ENCODE data around the gene AUTS2.

Gene AUTS2

GRCh38 chr7:70495033-70495376 is 896.7 kb downstream of the AUTS2 start:
- DNase-seq = no peak

GRCh38 chr7:70497793-70498192 is 899.5 kb downstream of the AUTS2 start:
- DNase-seq = no peak

GRCh38 chr7:70498232-70498992 is 900.1 kb downstream of the AUTS2 start:
- DNase-seq = no peak

- DNase-seq = no peak
These were observed 902.0 kb downstream of the AUTS2 start for GRCh38 chr7:70500261-70500660.

GRCh38 chr7:70502117-70502863 is 904.0 kb downstream of the AUTS2 start:
- DNase-seq = no peak

- DNase-seq = no peak
These were observed 906.0 kb downstream of the AUTS2 start for GRCh38 chr7:70504254-70504653.

- DNase-seq = no peak
These were observed 907.2 kb downstream of the AUTS2 start for GRCh38 chr7:70505468-70505867.

- no peak for DNase-seq
These were observed 907.6 kb downstream of the AUTS2 start for GRCh38 chr7:70505886-70506285.

- no peak for DNase-seq
These were observed 908.2 kb downstream of the AUTS2 start for GRCh38 chr7:70506434-70506833.

GRCh38 chr7:70512144-70512543 is 913.9 kb downstream of the AUTS2 start:
- no peak for DNase-seq

- DNase-seq = no peak
These were observed 914.5 kb downstream of the AUTS2 start for GRCh38 chr7:70512761-70513160.

- DNase-seq = no peak
These were observed 922.3 kb downstream of the AUTS2 start for GRCh38 chr7:70520611-70521010.

GRCh38 chr7:70523249-70523988 is 925.1 kb downstream of the AUTS2 start:
- no peak for DNase-seq

GRCh38 chr7:70523989-70524351 is 925.7 kb downstream of the AUTS2 start:
- no peak for DNase-seq

- no peak for DNase-seq
These were observed 927.7 kb downstream of the AUTS2 start for GRCh38 chr7:70525991-70526390.

GRCh38 chr7:70527520-70528115 is 929.3 kb downstream of the AUTS2 start:
- DNase-seq = no peak

GRCh38 chr7:70529436-70529835 is 931.2 kb downstream of the AUTS2 start:
- no peak for DNase-seq

GRCh38 chr7:70529914-70530585 is 931.8 kb downstream of the AUTS2 start:
- no peak for DNase-seq

GRCh38 chr7:70533614-70534013 is 935.3 kb downstream of the AUTS2 start:
- DNase-seq = no peak

GRCh38 chr7:70539205-70539604 is 940.9 kb downstream of the AUTS2 start:
- DNase-seq = no peak

GRCh38 chr7:70539617-70540016 is 941.3 kb downstream of the AUTS2 start:
- DNase-seq = no peak

- no peak for DNase-seq
These were observed 942.4 kb downstream of the AUTS2 start for GRCh38 chr7:70540641-70541040.
